Upper lobe of left lung (tissue), 6 donors: Measurements from ENCODE around the gene C1QC. TPM values are rescaled to one million over a fixed set of nuclear protein-coding genes. Genes with fewer than 3 reads are reported as not detected.

ENCODE experiments used
- ATAC-seq, 2 donors: fragments of 200-7000 bp; cut with Tn5 transposase; one replicate each; pipeline ENCODE4 v1.9.1; 2022; ENCODE audit warnings: mild to moderate bottlenecking in 2 of 2, moderate library complexity in 2 of 2; ENCODE audit not compliant: low FRiP score in 2 of 2
- DNase-seq, 2 donors: peaks; one replicate each; pipeline ENCODE4 v3.0.0-alpha.2; 2019 to 2020
- H3K27ac ChIP-seq, 4 donors: fragments of 200-600 bp; sonication (generic); one replicate each; pipeline ENCODE4 v1.5.1; 2016 to 2019
- H3K27me3 ChIP-seq, 4 donors: fragments of 200-600 bp; sonication (generic); one replicate each; pipeline ENCODE4 v1.5.1; 2017 to 2019
- H3K36me3 ChIP-seq, 4 donors: fragments of 200-600 bp; sonication (generic); one replicate each; pipeline ENCODE4 v1.5.1; 2016 to 2019
- H3K4me1 ChIP-seq, 4 donors: fragments of 200-600 bp; sonication (generic); one replicate each; pipeline ENCODE4 v1.5.1; 2018 to 2019
- H3K4me3 ChIP-seq, 4 donors: fragments of 200-600 bp; sonication (generic); one replicate each; pipeline ENCODE4 v1.5.1; 2017 to 2019; ENCODE audit warnings: mild to moderate bottlenecking in 2 of 4, moderate library complexity in 1 of 4
- H3K9me3 ChIP-seq, 4 donors: fragments of 200-600 bp; sonication (generic); one replicate each; pipeline ENCODE4 v1.5.1; 2018 to 2019
- EP300 ChIP-seq, 4 donors: sonication (generic); formaldehyde crosslinking; IDR thresholded peaks; one replicate each; pipeline ENCODE4 v1.5.1; 2017; ENCODE audit warnings: antibody characterized with exemption in 4 of 4, control low read depth in 2 of 4
- POLR2A ChIP-seq, 4 donors: fragments of 450-650 bp; IDR thresholded peaks; one replicate each; pipeline ENCODE4 v1.5.1; 2016 to 2017; ENCODE audit warnings: antibody characterized with exemption in 4 of 4, mild to moderate bottlenecking in 2 of 4
- POLR2AphosphoS5 ChIP-seq, 2 donors: sonication (generic); formaldehyde crosslinking; IDR thresholded peaks; one replicate each; pipeline ENCODE4 v1.5.1; 2017; ENCODE audit warnings: antibody characterized with exemption in 2 of 2
- whole genome bisulfite sequencing, 2 donors: methylation state at CpG; one replicate each; pipeline ENCODE4 v1.1.5; 2017 to 2018; 5-methylcytosine and 5-hydroxymethylcytosine counted together
- total RNA-seq, 6 donors: library from RNA; depleted of rRNA in 4 of 6; stranded (reverse); fragments of >200 nt in 4 of 6; gene quantifications; one replicate each; pipeline versions ENCODE4 v1.1.0 to v1.2.1, GENCODE V29; 2016 to 2021
- TF ChIP-seq, protein P1 (sequence below), 6 experiments: fragments of 450-650 bp in 4 of 6; fragments of 200-600 bp in 2 of 6; sonication (generic) in 2 of 6; IDR thresholded peaks; one replicate each; pipeline ENCODE4 v1.5.1; 2016 to 2019; ENCODE audit warnings: antibody characterized with exemption in 6 of 6
- donor health status: DM: no; HTN: no; CAD: no; lungs with moderate emphysema.
- donor health status: DM: no; HTN: yes; CAD: no; lungs with severe emphysema.

The C1QC gene
- total RNA-seq, 6 donors from 2014 or later: 188 to 817 (median 529) TPM

DNA sequence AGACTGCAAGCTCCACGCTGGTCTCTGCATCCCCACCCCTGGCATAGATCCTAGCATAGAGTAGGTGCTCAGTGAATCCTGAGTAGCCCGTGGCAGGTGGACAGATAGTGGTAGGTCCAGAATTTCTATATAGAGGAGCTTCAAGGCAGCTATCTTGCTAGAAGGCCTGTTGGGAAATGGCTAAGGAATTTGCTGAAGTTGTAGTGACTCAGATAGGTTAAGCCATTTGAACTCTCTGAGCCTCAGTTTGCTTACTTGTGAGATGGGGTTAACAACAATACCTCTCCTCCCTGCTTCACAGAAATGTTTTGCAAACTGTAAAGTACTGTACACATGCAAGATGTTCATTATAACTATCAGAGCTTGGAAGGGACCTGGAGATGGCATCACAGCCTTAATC, 43.8 kb downstream of the C1QC start:
- H3K9me3 ChIP-seq: no peaks in the 10 kb centered on the region
- ATAC-seq: no peak
- H3K27ac ChIP-seq: no peak overlapping the region
- DNase-seq: no peak
- no peaks in the 10 kb centered on the region for H3K27me3 ChIP-seq
- H3K4me1 ChIP-seq: no peaks in the 10 kb centered on the region
- H3K36me3 ChIP-seq: no peaks in the 10 kb centered on the region
- WGBS, 2 donors: 70 to 78% methylated on average over 2 of the region's 2 CpGs
- TF ChIP-seq EP300 (IDR thresholded peaks at IDR 0.05) (no peak), POLR2AphosphoS5 (IDR thresholded peaks at IDR 0.05) (no peak), POLR2A (IDR thresholded peaks at IDR 0.05) (no peak)
- TF ChIP-seq, protein P1, sequence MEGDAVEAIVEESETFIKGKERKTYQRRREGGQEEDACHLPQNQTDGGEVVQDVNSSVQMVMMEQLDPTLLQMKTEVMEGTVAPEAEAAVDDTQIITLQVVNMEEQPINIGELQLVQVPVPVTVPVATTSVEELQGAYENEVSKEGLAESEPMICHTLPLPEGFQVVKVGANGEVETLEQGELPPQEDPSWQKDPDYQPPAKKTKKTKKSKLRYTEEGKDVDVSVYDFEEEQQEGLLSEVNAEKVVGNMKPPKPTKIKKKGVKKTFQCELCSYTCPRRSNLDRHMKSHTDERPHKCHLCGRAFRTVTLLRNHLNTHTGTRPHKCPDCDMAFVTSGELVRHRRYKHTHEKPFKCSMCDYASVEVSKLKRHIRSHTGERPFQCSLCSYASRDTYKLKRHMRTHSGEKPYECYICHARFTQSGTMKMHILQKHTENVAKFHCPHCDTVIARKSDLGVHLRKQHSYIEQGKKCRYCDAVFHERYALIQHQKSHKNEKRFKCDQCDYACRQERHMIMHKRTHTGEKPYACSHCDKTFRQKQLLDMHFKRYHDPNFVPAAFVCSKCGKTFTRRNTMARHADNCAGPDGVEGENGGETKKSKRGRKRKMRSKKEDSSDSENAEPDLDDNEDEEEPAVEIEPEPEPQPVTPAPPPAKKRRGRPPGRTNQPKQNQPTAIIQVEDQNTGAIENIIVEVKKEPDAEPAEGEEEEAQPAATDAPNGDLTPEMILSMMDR (IDR thresholded peaks at IDR 0.05): no peak
- H3K4me3 ChIP-seq: no peak overlapping the region

DNA sequence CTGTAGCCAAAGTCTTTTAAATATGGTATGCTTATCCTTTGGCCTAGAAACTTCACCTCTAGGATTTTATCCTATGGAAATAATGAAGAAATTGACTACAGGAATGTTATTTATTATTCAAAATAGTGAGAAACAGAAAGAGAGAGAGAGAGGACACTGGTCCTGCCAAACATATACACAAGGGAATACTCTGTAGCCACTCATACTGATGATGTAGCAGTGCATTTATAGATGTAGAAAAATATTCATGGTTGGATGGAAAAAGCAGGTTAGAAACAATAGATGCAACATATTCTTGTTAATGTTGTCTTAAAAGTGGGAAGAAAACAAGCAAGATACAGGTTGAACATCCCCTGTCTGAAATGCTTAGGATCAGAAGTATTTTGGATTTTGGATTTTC, 45.0 kb downstream of the C1QC start:
- no peak for ATAC-seq
- no peaks in the 10 kb centered on the region for H3K9me3 ChIP-seq
- H3K4me3 ChIP-seq: no peak overlapping the region
- H3K4me1 ChIP-seq: no peaks in the 10 kb centered on the region
- no peak overlapping the region for H3K27ac ChIP-seq
- no peak for DNase-seq
- TF ChIP-seq POLR2AphosphoS5 (IDR thresholded peaks at IDR 0.05) (no peak), EP300 (IDR thresholded peaks at IDR 0.05) (no peak), POLR2A (IDR thresholded peaks at IDR 0.05) (no peak)
- TF ChIP-seq, protein P1 (IDR thresholded peaks at IDR 0.05): no peak
- no peaks in the 10 kb centered on the region for H3K36me3 ChIP-seq
- no peaks in the 10 kb centered on the region for H3K27me3 ChIP-seq

DNA sequence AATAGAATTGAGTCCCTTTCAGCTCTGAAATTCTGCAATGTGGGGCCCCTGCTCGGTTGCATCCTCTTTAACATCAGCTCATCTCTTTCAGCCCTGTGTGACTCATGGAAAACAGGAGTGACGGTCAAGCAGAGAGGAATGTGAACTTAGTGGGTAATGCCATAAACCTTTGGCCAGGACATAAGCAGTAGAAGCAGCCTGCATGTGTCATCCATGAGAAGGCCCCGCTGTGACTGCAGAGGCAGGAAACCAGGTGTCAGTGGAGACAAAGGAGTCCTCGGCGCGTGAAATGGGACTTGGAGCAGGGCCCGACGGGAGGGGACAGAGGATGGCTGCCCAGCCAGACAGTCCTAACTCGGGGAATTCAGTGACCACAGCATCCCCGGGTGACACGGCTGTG, 46.1 kb downstream of the C1QC start:
- no peak overlapping the region for H3K4me3 ChIP-seq
- H3K4me1 ChIP-seq: no peaks in the 10 kb centered on the region
- DNase-seq (no peak), ATAC-seq (peak in 1 of 2 donors; percentile 10)
- no peaks in the 10 kb centered on the region for H3K36me3 ChIP-seq
- WGBS, 2 donors: 63 to 67% methylated on average over 11 of the region's 11 CpGs
- no peak overlapping the region for H3K27ac ChIP-seq
- TF ChIP-seq EP300 (IDR thresholded peaks at IDR 0.05) (no peak), POLR2AphosphoS5 (IDR thresholded peaks at IDR 0.05) (no peak), POLR2A (IDR thresholded peaks at IDR 0.05) (no peak)
- TF ChIP-seq, protein P1 (IDR thresholded peaks at IDR 0.05): no peak
- H3K9me3 ChIP-seq: no peaks in the 10 kb centered on the region
- no peaks in the 10 kb centered on the region for H3K27me3 ChIP-seq

DNA sequence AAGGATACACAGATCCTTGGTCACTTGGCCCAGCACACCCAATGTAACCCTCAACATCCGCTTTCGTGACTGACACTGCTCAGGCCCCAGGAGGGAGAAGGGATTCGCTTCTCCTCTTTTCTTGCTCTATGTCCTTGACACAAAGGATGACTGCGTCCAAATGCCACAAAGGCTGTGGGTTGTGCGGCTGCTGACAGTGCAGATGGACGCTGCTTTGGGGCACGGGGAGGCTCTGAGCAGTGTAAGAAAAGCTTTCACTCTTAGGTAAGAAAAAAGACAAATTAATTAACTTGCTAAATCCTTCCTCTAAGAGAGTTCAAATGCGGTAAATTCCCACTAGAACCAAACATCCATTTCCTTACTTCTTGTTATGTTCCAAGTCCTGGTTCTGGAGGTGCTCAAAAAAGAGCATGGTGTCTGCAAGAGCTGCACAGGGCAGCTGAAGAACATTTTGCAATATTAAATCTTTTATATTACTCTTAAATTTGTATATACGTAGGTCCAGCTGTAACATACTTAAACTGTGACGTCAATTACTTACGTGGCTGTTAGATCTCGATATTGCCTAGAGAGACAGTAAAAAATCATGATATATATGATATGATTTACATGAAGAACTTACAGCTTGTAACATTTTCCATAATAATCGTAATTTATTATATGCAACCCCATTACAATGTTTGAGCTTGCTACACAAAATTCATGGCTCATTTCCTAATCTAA, 47.8 kb downstream of the C1QC start:
- WGBS, 2 donors: 73 to 76% methylated on average over 13 of the region's 13 CpGs
- ATAC-seq: no peak

More for the DNA sequence above, 47.8 kb downstream of the C1QC start:
- TF ChIP-seq POLR2AphosphoS5 (IDR thresholded peaks at IDR 0.05): no peak
- no peak for TF ChIP-seq EP300 (IDR thresholded peaks at IDR 0.05)
- no peak for TF ChIP-seq POLR2A (IDR thresholded peaks at IDR 0.05)
- TF ChIP-seq, protein P1 (IDR thresholded peaks at IDR 0.05): no peak
- DNase-seq: no peak
- Histone ChIP-seq H3K4me1 (no peaks in the 10 kb centered on the region), H3K4me3 (no peak overlapping the region), H3K27ac (no peak overlapping the region), H3K9me3 (no peaks in the 10 kb centered on the region), H3K36me3 (no peaks in the 10 kb centered on the region), H3K27me3 (no peaks in the 10 kb centered on the region)
